Activated CD4-positive, alpha-beta T cell treated with anti-CD3 and anti-CD28 coated beads for 4 hours (primary cell): ENCODE measurements around the gene ZNF652.
"Not testable (repeated sequence)": the region's sequence is repeated elsewhere in the genome, so short reads cannot be mapped to it uniquely, and the experiment has no call there.

Source experiments
- DNase-seq, 2 donors: peaks; one replicate each; pipeline ENCODE4 v3.0.0-alpha.2; 2020

Gene ZNF652

DNA sequence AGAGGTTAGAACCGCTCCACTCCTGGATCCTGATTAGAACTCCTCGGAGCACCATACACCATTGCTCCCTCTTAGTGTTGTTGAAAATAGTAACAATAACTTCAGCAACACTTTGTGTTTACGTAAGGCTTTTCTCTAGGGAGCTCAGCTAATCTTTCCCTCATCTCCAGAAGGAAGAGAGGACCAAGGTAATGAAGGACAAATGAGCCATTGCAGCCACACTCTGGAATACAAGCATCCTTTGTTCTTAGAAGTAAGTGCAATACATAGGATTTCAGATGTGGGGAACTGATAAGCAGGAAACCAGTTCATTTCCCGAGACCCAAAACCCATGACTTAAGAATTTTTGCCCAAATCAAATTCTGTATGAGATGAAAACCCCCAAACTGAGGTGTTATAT, 22.9 kb upstream of the ZNF652 start:
- DNase-seq, result no peak

- no peak for DNase-seq
Observed at GRCh38 chr17:49383060-49383459, 21.0 kb upstream of the ZNF652 start.

DNA sequence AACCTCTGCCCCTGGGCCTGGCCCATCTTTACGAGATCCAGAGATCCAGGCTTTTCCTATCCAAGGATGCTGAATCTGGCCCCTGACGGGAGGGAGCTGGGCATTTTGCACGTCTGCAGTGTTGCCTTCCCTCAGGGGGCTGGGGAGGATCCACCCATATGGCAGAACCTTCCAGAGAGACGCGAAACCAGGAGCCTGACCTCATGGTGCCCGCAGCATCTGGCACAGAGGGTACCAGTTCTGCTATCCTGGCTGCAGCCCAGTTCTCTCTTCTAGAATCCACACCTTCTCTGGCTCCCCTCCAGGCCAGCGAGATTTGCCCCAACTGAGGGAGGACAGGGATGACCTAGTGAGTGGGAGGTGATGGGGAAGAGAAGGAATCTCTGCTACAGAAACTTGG, 20.5 kb upstream of the ZNF652 start:
- no peak for DNase-seq

DNA sequence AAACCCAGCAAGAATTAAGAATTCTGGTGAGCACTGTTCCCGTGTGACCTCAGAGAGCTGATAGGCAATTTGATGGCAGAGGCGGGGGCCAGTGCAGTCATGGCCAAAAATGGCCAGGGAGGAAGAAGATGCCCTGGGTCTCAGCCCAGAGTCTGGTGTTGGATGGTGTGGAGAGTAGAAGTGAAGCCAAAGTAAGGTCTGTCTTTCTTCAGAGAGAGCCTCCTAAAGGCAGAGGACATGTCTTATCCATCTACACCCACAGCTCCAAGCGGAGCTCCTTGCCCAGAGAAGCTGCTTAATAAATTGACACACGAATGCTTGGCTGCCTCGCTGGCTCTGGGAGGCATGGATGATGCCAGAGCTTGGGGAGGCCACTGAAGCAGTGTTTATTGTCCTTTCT, 19.7 kb upstream of the ZNF652 start:
- no peak for DNase-seq

DNA sequence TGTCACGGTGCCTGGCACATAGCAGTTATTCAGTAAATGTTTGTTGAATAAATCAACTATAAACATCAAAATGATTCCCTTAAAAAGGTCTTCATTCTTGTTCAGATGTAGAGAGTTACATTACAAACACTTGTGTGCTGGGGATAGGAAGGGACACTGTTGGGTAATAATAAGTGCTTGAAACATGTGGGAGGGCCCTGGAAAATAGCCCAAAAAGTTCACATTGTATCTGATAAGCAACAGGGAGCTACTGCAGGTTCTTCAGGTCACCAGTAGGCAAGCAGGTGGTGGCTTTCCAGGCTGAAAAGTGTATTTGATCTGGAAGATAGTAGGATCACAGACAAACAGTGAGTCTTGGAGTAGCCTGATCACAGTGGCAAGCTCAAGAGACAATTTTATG, 19.0 kb upstream of the ZNF652 start:
- DNase-seq, result no peak

DNA sequence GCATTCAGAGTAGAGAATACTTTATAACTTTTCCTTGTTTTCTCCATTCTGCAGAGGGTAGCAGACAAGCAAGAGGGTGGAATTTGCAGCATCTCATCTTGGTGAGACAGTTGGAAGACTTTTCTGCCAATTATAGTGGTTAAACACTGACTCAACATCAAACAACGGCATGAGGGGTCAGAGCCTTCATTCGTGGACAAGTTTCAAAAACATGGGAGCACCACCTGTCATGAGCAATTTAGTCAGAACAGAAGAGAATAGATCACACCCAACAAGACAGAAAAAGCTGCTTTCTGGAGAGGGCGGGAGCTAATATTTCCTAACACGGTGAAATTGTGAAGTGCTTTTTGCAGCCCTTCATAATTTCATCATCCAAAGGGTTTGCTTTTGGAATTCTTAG, 17.9 kb upstream of the ZNF652 start:
- no peak for DNase-seq

GRCh38 chr17:49378311-49378710, 16.3 kb upstream of the ZNF652 start:
- DNase-seq, result no peak

- no peak for DNase-seq
Observed at GRCh38 chr17:49375544-49375943, 13.5 kb upstream of the ZNF652 start.

DNA sequence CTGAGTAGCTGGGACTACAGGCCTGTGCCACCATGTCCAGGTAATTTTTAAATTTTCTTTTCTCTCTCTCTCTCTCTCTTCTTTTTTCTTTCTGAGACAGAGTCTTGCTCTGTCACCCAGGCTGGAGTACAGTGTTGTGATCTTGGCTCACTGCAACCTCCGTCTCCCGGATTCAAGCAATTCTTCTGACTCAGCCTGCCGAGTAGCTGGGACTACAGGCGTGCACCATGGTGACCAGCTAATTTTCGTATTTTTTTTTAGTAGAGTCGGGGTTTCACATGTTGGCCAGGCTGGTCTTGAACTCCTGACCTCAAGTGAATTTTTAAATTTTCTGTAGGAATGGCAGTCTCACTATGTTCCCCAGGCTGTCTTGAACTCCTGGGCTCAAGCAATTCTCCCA, 11.1 kb upstream of the ZNF652 start:
- no peak for DNase-seq

DNA sequence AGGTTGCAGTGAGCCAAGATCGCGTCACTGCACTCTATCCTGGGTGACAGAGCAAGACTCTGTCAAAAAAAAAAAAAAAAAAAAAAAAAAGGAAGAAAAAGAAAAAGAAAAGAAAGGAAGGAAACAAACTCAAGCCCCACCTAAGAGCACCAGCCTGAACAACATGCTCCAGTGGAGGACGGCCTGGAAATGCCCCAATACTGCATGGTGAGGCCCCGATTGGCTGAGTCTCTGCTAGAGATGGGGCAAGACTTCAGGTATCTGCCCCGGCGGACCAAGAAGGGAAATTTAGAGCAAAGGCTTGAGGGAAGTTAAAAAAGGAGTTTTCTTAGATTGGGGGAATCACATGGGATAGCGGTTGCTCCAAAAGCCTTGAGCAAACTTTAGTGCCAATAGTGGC, 10.4 kb upstream of the ZNF652 start:
- DNase-seq, result no peak

GRCh38 chr17:49370971-49371834, 9.2 kb upstream of the ZNF652 start:
- no peak for DNase-seq

GRCh38 chr17:49369760-49370159, 7.7 kb upstream of the ZNF652 start:
- DNase-seq, result no peak

- no peak for DNase-seq
Observed at GRCh38 chr17:49369089-49369488, 7.0 kb upstream of the ZNF652 start.

GRCh38 chr17:49365667-49366066, 3.6 kb upstream of the ZNF652 start:
- DNase-seq, result peak in 1 of 2 donors; percentile 28

GRCh38 chr17:49365126-49365525, 3.1 kb upstream of the ZNF652 start:
- DNase-seq, result not testable (repeated sequence)

DNA sequence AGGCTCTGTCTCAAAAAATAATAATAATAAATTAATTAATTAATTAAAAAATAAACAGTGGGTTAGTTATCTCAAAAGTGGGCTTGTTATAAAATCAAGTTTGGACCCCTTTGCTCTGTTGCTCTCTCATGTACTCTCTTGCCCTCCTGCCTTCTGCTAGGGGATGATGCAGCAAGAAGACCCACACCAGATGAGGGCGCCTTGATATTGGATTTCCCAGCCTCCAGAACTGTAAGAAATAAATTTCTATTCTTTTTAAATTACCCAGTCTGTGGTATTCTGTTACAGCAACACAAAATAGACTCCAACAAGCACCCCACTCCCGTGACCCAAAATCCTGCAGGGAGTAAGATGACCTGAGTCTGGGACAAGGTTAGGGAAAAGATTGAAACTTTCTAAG, 2.1 kb upstream of the ZNF652 start:
- no peak for DNase-seq

DNA sequence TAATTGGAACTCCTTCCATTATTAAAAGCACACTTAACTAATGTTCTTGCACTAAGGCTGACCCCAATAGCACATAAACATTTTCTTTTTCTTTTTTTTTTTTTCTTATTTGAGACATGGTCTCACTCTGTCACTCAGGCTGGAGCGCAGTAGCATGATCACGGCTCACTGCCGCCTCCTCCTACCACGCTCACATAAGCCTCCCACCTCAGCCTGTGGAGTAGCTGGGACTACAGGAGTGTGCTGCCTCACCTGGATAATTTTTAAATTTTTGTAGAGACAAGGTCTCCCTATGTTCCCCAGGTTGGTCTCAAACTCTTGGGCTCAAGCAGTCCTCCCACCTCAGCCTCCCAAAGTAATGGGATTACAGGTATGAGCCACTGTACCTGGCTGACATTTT, 1.2 kb upstream of the ZNF652 start:
- no peak for DNase-seq

DNA sequence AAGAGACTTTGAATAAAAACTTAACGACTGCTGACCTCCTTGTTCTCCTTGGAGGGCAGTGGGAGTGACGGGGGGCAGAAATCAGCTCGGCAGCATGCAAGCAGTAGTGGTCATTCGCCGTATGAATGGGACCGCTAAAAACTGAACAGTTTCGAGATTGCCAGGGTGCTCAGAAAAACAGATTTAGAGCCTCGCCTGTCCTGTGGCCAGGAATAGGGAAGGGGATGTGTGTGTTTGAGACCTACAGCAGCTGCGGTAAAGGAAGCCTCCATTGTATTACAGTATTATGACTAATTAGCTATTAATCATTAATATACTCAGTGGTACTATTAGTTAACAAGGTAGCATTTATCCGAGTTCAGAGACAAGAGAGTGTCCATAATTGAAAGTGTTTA, 670 bp upstream of the ZNF652 start:
- no peak for DNase-seq

- peak; percentile 73 to 84 for DNase-seq
Observed at GRCh38 chr17:49361129-49361901, 735 bp downstream of the ZNF652 start.

DNA sequence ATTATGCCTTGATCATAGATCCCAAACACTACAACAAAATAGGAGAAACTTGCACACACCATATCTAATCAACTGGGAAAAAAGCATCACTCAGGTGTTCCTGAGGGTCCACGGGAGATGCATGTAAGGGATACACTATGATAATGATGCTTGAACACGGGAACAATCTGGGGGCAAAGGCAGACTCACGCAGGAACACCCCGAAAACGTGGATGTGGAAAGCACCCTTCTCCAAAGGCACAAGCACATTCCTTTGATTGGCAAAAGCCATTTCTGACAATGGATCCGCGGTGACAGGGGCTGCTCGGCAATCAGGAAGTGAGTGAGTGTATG, 1.3 kb downstream of the ZNF652 start:
- no peak for DNase-seq

DNA sequence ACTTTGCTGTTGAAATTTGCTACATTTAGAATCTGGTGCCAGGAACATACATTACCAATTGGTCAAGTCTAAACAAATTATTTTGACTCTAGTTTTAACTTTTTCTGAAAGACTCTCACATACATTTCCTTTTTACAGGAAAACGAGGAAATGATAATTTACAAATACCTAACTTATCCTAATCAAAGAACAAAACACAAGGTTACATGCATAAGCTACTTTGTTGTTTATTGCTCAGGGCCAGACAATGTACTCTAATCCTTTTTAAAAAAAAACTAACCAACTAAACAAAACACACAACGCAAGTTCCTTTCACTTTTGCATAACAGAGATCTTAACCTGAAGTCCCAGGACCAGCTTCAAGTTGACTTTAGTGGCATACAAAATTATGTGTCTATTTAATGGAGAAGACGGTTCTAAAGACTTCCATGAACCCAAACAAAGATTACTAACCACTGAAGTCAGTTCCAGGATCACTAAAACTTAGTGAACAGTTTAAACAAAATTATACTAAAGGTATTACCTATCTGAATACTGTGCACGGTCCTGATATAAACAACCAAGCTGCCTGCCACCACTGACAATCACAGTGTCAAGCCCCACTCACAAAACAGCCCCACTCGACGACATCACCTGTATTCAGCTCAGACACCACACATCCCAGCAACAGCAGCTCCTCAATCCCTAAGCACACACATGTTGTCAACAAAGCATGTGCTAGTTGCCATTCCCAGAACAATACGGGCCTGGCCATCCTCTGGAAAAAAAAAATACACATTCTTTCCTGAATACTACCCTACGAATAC, 1.9 kb downstream of the ZNF652 start:
- DNase-seq, result no peak

DNA sequence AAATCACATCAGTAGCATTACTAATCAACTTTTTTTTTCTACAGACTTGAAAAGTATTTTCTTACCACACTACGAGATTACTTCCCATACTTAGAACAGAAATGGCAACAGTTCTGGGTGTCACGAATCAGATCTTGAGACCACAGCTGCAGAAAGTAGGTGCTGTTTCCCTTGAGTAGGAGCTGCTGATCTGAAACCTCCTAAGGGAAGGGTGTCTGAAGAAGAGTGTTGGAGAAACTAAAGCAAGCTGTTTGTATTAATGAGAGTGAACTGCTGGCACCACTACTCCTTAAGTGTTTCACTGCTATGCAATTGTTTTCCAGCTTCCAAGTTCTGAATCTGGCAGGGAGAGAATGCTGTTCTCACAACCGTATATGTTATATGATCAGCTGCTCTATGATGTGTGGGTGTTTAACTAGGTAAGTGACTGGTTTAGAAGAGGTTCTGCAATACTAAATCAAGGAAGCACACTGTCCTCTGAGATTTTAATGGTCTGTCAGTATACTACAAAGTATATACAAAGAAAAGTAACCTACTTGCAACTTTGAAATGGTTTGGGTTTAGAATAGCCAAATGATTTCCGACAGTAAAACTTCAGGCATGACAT, 3.3 kb downstream of the ZNF652 start:
- no peak for DNase-seq

- no peak for DNase-seq
Observed at GRCh38 chr17:49357516-49357915, 4.5 kb downstream of the ZNF652 start.
